Panc1 (cell line): ENCODE measurements around the gene MST1. TPM values are rescaled to one million over a fixed set of nuclear protein-coding genes. Genes with fewer than 3 reads are reported as not detected.

ENCODE experiments used
- ATAC-seq: fragments of 200-7000 bp; cut with Tn5 transposase; 2 replicates; pipeline ENCODE4 v1.9.1; 2020; ENCODE audit warnings: mild to moderate bottlenecking, moderate library complexity
- BruUV-seq: library from RNA; stranded (reverse); fragments of 400-500 nt; replicated peaks from 2 replicates; lab custom pipeline; 2021; lab: Mats Ljungman, UMichigan
- CTCF ChIA-PET: fragments of 300-600 bp; sonication (Branson Sonifier 250); formaldehyde crosslinking; loops from one replicate; lab custom pipeline; 2022; ENCODE audit warnings: antibody characterized with exemption; lab: Charles Lee
- POLR2A ChIA-PET: fragments of 300-600 bp; sonication (Branson Sonifier 250); formaldehyde crosslinking; loops from one replicate; lab custom pipeline; 2022; ENCODE audit warnings: antibody characterized with exemption; lab: Charles Lee
- DNase-seq: peaks from one replicate; pipeline ENCODE4 v3.0.0-alpha.2; 2010; ENCODE audit warnings: low read depth, low spot score
- H3K27ac ChIP-seq: 2 replicates; pipeline ENCODE4 v1.5.1; 2011; ENCODE audit warnings: mild to moderate bottlenecking, low read length, inconsistent platforms
- H3K27me3 ChIP-seq: fragments of 200-500 bp; sonication (Bioruptor generic); 2 replicates; pipeline ENCODE4 v1.6.0; 2014; ENCODE audit warnings: low read length, inconsistent platforms; ENCODE audit not compliant: control insufficient read depth, insufficient read depth
- H3K36me3 ChIP-seq: fragments of 200-500 bp; sonication (Bioruptor generic); 2 replicates; pipeline ENCODE4 v1.5.1; 2014; ENCODE audit warnings: inconsistent platforms, mild to moderate bottlenecking, low read length, moderate library complexity; ENCODE audit not compliant: control insufficient read depth, insufficient read depth
- H3K4me1 ChIP-seq: 2 replicates; pipeline ENCODE4 v1.5.1; 2011; ENCODE audit warnings: inconsistent platforms, mild to moderate bottlenecking, low read length, moderate library complexity; ENCODE audit not compliant: control insufficient read depth, insufficient read depth
- H3K4me3 ChIP-seq, 2 experiments: 2 replicates each; pipeline ENCODE4 v1.5.1; 2011 to 2012; ENCODE audit warnings: low read depth in 2 of 2, low read length in 2 of 2, mild to moderate bottlenecking in 2 of 2, inconsistent platforms in 1 of 2, moderate library complexity in 1 of 2
- H3K9me3 ChIP-seq: fragments of 200-500 bp; sonication (Bioruptor generic); 2 replicates; pipeline ENCODE4 v1.5.1; 2014; ENCODE audit warnings: low read depth, mild to moderate bottlenecking, inconsistent platforms, low read length, moderate library complexity; ENCODE audit not compliant: control insufficient read depth, insufficient read depth
- POLR2AphosphoS5 ChIP-seq: IDR thresholded peaks from 2 replicates; pipeline ENCODE4 v1.6.1; 2012; ENCODE audit warnings: mild to moderate bottlenecking, low read depth, low read length, moderate library complexity
- SIN3A ChIP-seq: IDR thresholded peaks from 2 replicates; pipeline ENCODE4 v1.6.1; 2012; ENCODE audit warnings: low read depth, mild to moderate bottlenecking, low read length, moderate library complexity, borderline replicate concordance; ENCODE audit not compliant: insufficient read depth
- TCF7L2 ChIP-seq: IDR thresholded peaks from 2 replicates; pipeline ENCODE4 v1.6.1; 2011; ENCODE audit warnings: mild to moderate bottlenecking, low read depth, low read length, inconsistent platforms
- in situ Hi-C: cut with HindIII; loops from 2 replicates; pipeline ENCODE4 v1.10.0; 2016; ENCODE audit warnings: low sequenced_read_pairs, low pct_unique_long_range_greater_than_20kb
- intact Hi-C: fragments of 100-400 bp; cut with micrococcal nuclease; formaldehyde crosslinking; loops from one replicate; pipeline ENCODE4 v1.10.0; 2022; ENCODE audit not compliant: unreplicated experiment
- total RNA-seq: library from RNA; stranded (reverse); gene quantifications from one replicate; pipeline ENCODE4 v1.2.1, GENCODE V29; 2021; ENCODE audit not compliant: unreplicated experiment
- TF ChIP-seq, protein P1 (sequence below), 2 experiments: IDR thresholded peaks; 2 replicates each; pipeline ENCODE4 v1.6.1; 2011 to 2012; ENCODE audit warnings: low read depth in 2 of 2, control low read depth in 1 of 2, low read length in 1 of 2, mild to moderate bottlenecking in 1 of 2, moderate library complexity in 1 of 2; ENCODE audit not compliant: insufficient read depth in 1 of 2
- TF ChIP-seq, protein P2 (sequence below): fragments of 450-650 bp; IDR thresholded peaks from 2 replicates; pipeline ENCODE4 v1.5.1; 2017; ENCODE audit warnings: mild to moderate bottlenecking

MST1 gene
- total RNA-seq, 1 experiment from 2014 or later: 14.0 TPM

GRCh38 chr3:49673715-49674496 is 15.4 kb downstream of the MST1 start, which contains the start of gene APEH:
TSS of gene APEH (plus strand) at chr3:49674351. CDS start at chr3:49674402, 51 bp downstream.
- Histone ChIP-seq H3K4me1 (peaks cover 11% of the 10 kb centered on the region), H3K27me3 (no peaks in the 10 kb centered on the region), H3K9me3 (no peaks in the 10 kb centered on the region), H3K27ac (peak within 1 kb of the TSS; percentile 94), H3K36me3 (peaks cover 4% of the 10 kb centered on the region), H3K4me3 (peak within 1 kb of the TSS; percentile 54 to 85)
- CTCF ChIA-PET: interaction anchor here (3.2 kb wide), 1 partner anchor 134 kb away, joined by 30 read pairs; no protein-coding TSS in a partner anchor
- peak; percentile 67 for DNase-seq
- TF ChIP-seq TCF7L2 (peak; percentile 31; the same call in 1 of the 2 replicates), POLR2AphosphoS5 (peak; percentile 45; the same call in 1 of the 2 replicates), SIN3A (no peak)
- TF ChIP-seq, protein P1, sequence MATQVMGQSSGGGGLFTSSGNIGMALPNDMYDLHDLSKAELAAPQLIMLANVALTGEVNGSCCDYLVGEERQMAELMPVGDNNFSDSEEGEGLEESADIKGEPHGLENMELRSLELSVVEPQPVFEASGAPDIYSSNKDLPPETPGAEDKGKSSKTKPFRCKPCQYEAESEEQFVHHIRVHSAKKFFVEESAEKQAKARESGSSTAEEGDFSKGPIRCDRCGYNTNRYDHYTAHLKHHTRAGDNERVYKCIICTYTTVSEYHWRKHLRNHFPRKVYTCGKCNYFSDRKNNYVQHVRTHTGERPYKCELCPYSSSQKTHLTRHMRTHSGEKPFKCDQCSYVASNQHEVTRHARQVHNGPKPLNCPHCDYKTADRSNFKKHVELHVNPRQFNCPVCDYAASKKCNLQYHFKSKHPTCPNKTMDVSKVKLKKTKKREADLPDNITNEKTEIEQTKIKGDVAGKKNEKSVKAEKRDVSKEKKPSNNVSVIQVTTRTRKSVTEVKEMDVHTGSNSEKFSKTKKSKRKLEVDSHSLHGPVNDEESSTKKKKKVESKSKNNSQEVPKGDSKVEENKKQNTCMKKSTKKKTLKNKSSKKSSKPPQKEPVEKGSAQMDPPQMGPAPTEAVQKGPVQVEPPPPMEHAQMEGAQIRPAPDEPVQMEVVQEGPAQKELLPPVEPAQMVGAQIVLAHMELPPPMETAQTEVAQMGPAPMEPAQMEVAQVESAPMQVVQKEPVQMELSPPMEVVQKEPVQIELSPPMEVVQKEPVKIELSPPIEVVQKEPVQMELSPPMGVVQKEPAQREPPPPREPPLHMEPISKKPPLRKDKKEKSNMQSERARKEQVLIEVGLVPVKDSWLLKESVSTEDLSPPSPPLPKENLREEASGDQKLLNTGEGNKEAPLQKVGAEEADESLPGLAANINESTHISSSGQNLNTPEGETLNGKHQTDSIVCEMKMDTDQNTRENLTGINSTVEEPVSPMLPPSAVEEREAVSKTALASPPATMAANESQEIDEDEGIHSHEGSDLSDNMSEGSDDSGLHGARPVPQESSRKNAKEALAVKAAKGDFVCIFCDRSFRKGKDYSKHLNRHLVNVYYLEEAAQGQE (IDR thresholded peaks at IDR 0.05; ENCODE audit: insufficient read depth in 1 of 2, low read depth in 2 of 2, low read length in 1 of 2): peak in 1 of 2 experiments; percentile 15; a peak in 1 of 4 replicates
- TF ChIP-seq, protein P2, sequence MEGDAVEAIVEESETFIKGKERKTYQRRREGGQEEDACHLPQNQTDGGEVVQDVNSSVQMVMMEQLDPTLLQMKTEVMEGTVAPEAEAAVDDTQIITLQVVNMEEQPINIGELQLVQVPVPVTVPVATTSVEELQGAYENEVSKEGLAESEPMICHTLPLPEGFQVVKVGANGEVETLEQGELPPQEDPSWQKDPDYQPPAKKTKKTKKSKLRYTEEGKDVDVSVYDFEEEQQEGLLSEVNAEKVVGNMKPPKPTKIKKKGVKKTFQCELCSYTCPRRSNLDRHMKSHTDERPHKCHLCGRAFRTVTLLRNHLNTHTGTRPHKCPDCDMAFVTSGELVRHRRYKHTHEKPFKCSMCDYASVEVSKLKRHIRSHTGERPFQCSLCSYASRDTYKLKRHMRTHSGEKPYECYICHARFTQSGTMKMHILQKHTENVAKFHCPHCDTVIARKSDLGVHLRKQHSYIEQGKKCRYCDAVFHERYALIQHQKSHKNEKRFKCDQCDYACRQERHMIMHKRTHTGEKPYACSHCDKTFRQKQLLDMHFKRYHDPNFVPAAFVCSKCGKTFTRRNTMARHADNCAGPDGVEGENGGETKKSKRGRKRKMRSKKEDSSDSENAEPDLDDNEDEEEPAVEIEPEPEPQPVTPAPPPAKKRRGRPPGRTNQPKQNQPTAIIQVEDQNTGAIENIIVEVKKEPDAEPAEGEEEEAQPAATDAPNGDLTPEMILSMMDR: no peak
- peak; percentile 91 for ATAC-seq
- POLR2A ChIA-PET: no interaction called here
- no TSS peak for BruUV-seq
- in situ Hi-C loops (no loop called here), intact Hi-C loops (no loop called here)

DNA sequence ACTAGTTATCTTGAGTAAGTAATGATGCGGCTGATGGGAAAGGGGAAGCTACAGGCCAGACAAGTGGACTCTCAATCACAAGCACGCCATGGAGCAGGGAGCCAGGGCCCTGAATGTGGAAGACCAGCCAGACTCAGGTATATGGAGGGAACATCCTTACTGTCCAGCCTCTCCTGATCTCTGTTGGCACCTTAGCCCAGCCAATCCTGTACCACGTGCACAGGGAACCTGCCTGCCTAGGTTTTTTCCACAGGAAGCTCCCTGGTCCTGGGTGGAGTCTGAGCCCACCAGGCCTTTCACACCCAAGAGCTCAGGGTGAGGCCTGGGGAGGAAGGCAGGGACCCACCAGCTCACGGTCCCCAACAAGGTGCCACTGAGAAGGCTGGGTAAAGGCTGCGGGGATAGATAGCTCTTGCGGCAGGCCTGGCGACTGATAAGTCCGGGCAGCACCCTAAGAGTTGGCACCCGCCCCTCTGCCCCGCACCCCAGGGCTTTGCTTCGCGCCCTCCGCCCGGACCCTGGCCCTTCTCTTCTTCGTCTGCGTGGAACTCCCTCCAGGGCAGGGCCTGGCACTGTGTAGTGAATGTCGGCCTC is 16.1 kb downstream of the MST1 start:
- TSS peak; percentile 75 for BruUV-seq
- CTCF ChIA-PET: interaction anchor here (3.2 kb wide), 1 partner anchor 133 kb away, joined by 30 read pairs; no protein-coding TSS in a partner anchor
- DNase-seq: no peak

More for the DNA sequence above, 16.1 kb downstream of the MST1 start:
- POLR2A ChIA-PET: no interaction called here
- Histone ChIP-seq H3K4me3 (peak overlapping the region; percentile 54 to 85), H3K4me1 (peaks cover 11% of the 10 kb centered on the region), H3K27me3 (no peaks in the 10 kb centered on the region), H3K27ac (peak overlapping the region; percentile 94), H3K9me3 (no peaks in the 10 kb centered on the region), H3K36me3 (peaks cover 4% of the 10 kb centered on the region)
- intact Hi-C loops: no loop called here
- in situ Hi-C loops: no loop called here
- TF ChIP-seq, protein P1 (IDR thresholded peaks at IDR 0.05; ENCODE audit: insufficient read depth in 1 of 2, low read depth in 2 of 2, low read length in 1 of 2): no peak
- TF ChIP-seq, protein P2: no peak
- TF ChIP-seq POLR2AphosphoS5 (no peak; the same call in 1 of the 2 replicates), TCF7L2 (no peak), SIN3A (no peak)
- ATAC-seq: peak; percentile 9
